Measurements from ENCODE around the gene GBF1.

GBF1 gene

GRCh38 chr10:102409604-102410428 lies 164.5 kb downstream of the GBF1 start:
- peak; percentile 27 for DNase-seq

GRCh38 chr10:102410429-102411073 lies 165.2 kb downstream of the GBF1 start:
- DNase-seq = peak; percentile 71

GRCh38 chr10:102411341-102412255 lies 166.3 kb downstream of the GBF1 start:
- no peak for DNase-seq

- no peak for DNase-seq
These were observed 167.0 kb downstream of the GBF1 start for GRCh38 chr10:102412293-102412692.

- DNase-seq = no peak
These were observed 167.8 kb downstream of the GBF1 start for GRCh38 chr10:102413053-102413705.

- no peak for DNase-seq
These were observed 168.7 kb downstream of the GBF1 start for GRCh38 chr10:102413806-102414561.

GRCh38 chr10:102414749-102415148 lies 169.4 kb downstream of the GBF1 start:
- no peak for DNase-seq

- DNase-seq = no peak
These were observed 171.0 kb downstream of the GBF1 start for GRCh38 chr10:102416283-102416682.

GRCh38 chr10:102416695-102417094 lies 171.4 kb downstream of the GBF1 start:
- no peak for DNase-seq

GRCh38 chr10:102418622-102419268 lies 173.4 kb downstream of the GBF1 start, which contains the start of gene PSD:
Gene PSD (minus strand): TSS chr10:102418785. CDS start chr10:102417038, 1,747 bp downstream.
- no peak for DNase-seq

- DNase-seq = peak; percentile 79
These were observed 174.2 kb downstream of the GBF1 start for GRCh38 chr10:102419269-102420180.

GRCh38 chr10:102420181-102420713 lies 174.9 kb downstream of the GBF1 start:
- DNase-seq = no peak

- DNase-seq = peak; percentile 94
These were observed 175.6 kb downstream of the GBF1 start, which contains the start of gene FBXL15 for GRCh38 chr10:102420714-102421506. Gene FBXL15 (plus strand): TSS chr10:102420836. CDS start chr10:102421130, 294 bp downstream.

GRCh38 chr10:102421507-102421756 lies 176.1 kb downstream of the GBF1 start:
- no peak for DNase-seq

GRCh38 chr10:102421757-102422512 lies 176.6 kb downstream of the GBF1 start:
- DNase-seq = no peak

- DNase-seq = peak; percentile 62
These were observed 177.3 kb downstream of the GBF1 start for GRCh38 chr10:102422545-102423129.

- no peak for DNase-seq
These were observed 178.1 kb downstream of the GBF1 start for GRCh38 chr10:102423372-102423968.

- no peak for DNase-seq
These were observed 178.8 kb downstream of the GBF1 start for GRCh38 chr10:102424145-102424544.

All from activated T-cell treated with anti-CD3 and anti-CD28 coated beads, Interleukin-2, amount 50 U/mL, for 1 hour (primary cell).